Measurements from ENCODE around the gene RACGAP1. TPM values are rescaled to one million over a fixed set of nuclear protein-coding genes. Genes with fewer than 3 reads are reported as not detected.

The RACGAP1 gene
- total and polyA plus RNA-seq, 2 experiments from 2014 or later = 19.0 to 52.8 TPM

- Histone ChIP-seq H3K36me3 (ENCODE audit: insufficient read depth) (no peaks in the 10 kb centered on the region), H3F3A (replicated peaks; ENCODE audit: low read depth) (no peaks in the 10 kb centered on the region), H3K9me2 (ENCODE audit: insufficient read depth) (no peaks in the 10 kb centered on the region), H3K27me3 (ENCODE audit: insufficient read depth) (no peaks in the 10 kb centered on the region), H3K4me3 (no peak overlapping the region), H3K4me2 (no peak overlapping the region), H3K79me2 (replicated peaks; ENCODE audit: insufficient read depth) (no peaks in the 10 kb centered on the region), H3K27ac (ENCODE audit: low read depth) (no peak overlapping the region), H2AFZ (no peak overlapping the region), H4K20me1 (replicated peaks; ENCODE audit: insufficient read depth) (no peaks in the 10 kb centered on the region), H3K4me1 (ENCODE audit: insufficient read depth) (0 out of 2 replicates have a peak, but pooled peaks cover 4% of the 10 kb centered on the region)
- Mint-ChIP-seq H3K36me3 (ENCODE audit: low read depth) (no peaks in the 10 kb centered on the region; the same call in 2 of the 3 replicates), H3K4me3 (no peak overlapping the region), H3K27me3 (ENCODE audit: insufficient read depth, low read depth, poor library complexity) (peaks cover 16% of the 10 kb centered on the region), H3K4me1 (peaks cover 31% of the 10 kb centered on the region), H3K27ac (no peak overlapping the region), H3K9me3 (no peaks in the 10 kb centered on the region)
- TF ChIP-seq REST (IDR thresholded peaks at IDR 0.05; ENCODE audit: unreplicated experiment) (no peak), NANOG (IDR thresholded peaks at IDR 0.05; ENCODE audit: borderline replicate concordance) (no peak), JUNB (IDR thresholded peaks at IDR 0.05; ENCODE audit: unreplicated experiment) (no peak), POLR2AphosphoS5 (IDR thresholded peaks at IDR 0.05; ENCODE audit: low read depth) (no peak), ZNF114 (CRISPR knock-in tag; IDR thresholded peaks at IDR 0.05) (no peak), ETS1 (IDR thresholded peaks at IDR 0.05) (no peak), CREB1 (CRISPR knock-in tag; IDR thresholded peaks at IDR 0.05; ENCODE audit: low read depth) (no peak), STAT1 (IDR thresholded peaks at IDR 0.05; ENCODE audit: unreplicated experiment) (no peak), CTCF (conservative IDR thresholded peaks at IDR 0.05; ENCODE audit: low read depth in 2 of 2) (no peak), EZH2phosphoT487 (IDR thresholded peaks at IDR 0.05; ENCODE audit: unreplicated experiment) (no peak)
- no peak for ATAC-seq
- no peak for DNase-seq (ENCODE audit: low spot score)
Observed at GRCh38 chr12:50073712-50074111, 48.4 kb upstream of the RACGAP1 start.

GRCh38 chr12:50073206-50073605, 47.9 kb upstream of the RACGAP1 start:
- H3K27me3 ChIP-seq (ENCODE audit: insufficient read depth) = no peaks in the 10 kb centered on the region
- H4K20me1 ChIP-seq (replicated peaks; ENCODE audit: insufficient read depth) = no peaks in the 10 kb centered on the region
- H3K27ac ChIP-seq (ENCODE audit: low read depth) = no peak overlapping the region
- Mint-ChIP-seq H3K36me3 (ENCODE audit: low read depth) (no peaks in the 10 kb centered on the region; the same call in 2 of the 3 replicates), H3K4me1 (peaks cover 31% of the 10 kb centered on the region), H3K4me3 (no peak overlapping the region), H3K27ac (no peak overlapping the region), H3K27me3 (ENCODE audit: insufficient read depth, low read depth, poor library complexity) (peaks cover 16% of the 10 kb centered on the region), H3K9me3 (no peaks in the 10 kb centered on the region)
- ATAC-seq (no peak), DNase-seq (ENCODE audit: low spot score) (no peak)
- no peaks in the 10 kb centered on the region for H3K36me3 ChIP-seq (ENCODE audit: insufficient read depth)
- no peaks in the 10 kb centered on the region for H3F3A ChIP-seq (replicated peaks; ENCODE audit: low read depth)
- no peaks in the 10 kb centered on the region for H3K9me2 ChIP-seq (ENCODE audit: insufficient read depth)
- H3K4me1 ChIP-seq (ENCODE audit: insufficient read depth) = 0 out of 2 replicates have a peak, but pooled peaks cover 4% of the 10 kb centered on the region
- no peak overlapping the region for H3K4me2 ChIP-seq
- no peak overlapping the region for H2AFZ ChIP-seq
- no peaks in the 10 kb centered on the region for H3K79me2 ChIP-seq (replicated peaks; ENCODE audit: insufficient read depth)
- H3K4me3 ChIP-seq = no peak overlapping the region
- TF ChIP-seq NANOG (IDR thresholded peaks at IDR 0.05; ENCODE audit: borderline replicate concordance) = no peak
- TF ChIP-seq STAT1 (IDR thresholded peaks at IDR 0.05; ENCODE audit: unreplicated experiment) = no peak
- TF ChIP-seq CTCF (conservative IDR thresholded peaks at IDR 0.05; ENCODE audit: low read depth in 2 of 2) = no peak
- TF ChIP-seq ZNF331 (CRISPR knock-in tag; IDR thresholded peaks at IDR 0.05; ENCODE audit: low read depth) = no peak
- no peak for TF ChIP-seq JUNB (IDR thresholded peaks at IDR 0.05; ENCODE audit: unreplicated experiment)

All from GM23338 (cell line).